AG09309 (cell line): ENCODE results near the gene HIBCH.

Source experiments
- DNase-seq: peaks from one replicate; pipeline ENCODE4 v3.0.0-alpha.2; 2010; ENCODE audit warnings: low read depth
- H3K4me3 ChIP-seq: 2 replicates; pipeline ENCODE4 v1.5.1; 2011; ENCODE audit warnings: mild to moderate bottlenecking, low read depth, low read length, moderate library complexity; ENCODE audit not compliant: control insufficient read depth
- CTCF ChIP-seq: IDR thresholded peaks from 2 replicates; pipeline ENCODE4 v1.5.1; 2011; ENCODE audit warnings: mild to moderate bottlenecking, low read depth, low read length, inconsistent platforms; ENCODE audit not compliant: insufficient read depth, control insufficient read depth; ENCODE audit errors: missing control alignments

The HIBCH gene

GRCh38 chr2:190209559-190209958, 110.1 kb downstream of the HIBCH start:
- DNase-seq: no peak
- no peak overlapping the region for H3K4me3 ChIP-seq
- TF ChIP-seq CTCF: no peak

DNA sequence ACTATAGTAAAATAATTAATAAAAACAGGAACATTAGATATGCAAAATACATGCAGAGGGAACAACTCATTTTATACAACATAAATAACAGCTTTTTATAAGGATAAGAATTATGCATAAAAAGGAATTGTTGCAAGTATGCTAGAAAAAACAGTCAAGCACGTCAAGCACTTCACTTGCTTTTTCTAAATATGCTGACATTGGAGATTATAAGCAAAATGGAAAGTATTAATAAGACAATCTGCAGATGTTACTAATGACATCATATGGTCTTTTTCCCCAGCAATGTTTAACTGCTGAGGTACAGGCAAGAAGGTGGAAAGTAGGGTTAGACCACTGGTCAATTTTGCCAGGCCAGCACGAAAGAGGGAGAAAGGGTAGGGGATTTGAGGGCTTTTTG, 111.7 kb downstream of the HIBCH start:
- no peak overlapping the region for H3K4me3 ChIP-seq
- TF ChIP-seq CTCF: no peak
- no peak for DNase-seq

GRCh38 chr2:190205657-190206056, 114.0 kb downstream of the HIBCH start:
- DNase-seq: peak; percentile 33
- no peak for TF ChIP-seq CTCF
- no peak overlapping the region for H3K4me3 ChIP-seq

GRCh38 chr2:190202604-190203003, 117.0 kb downstream of the HIBCH start:
- no peak for DNase-seq
- H3K4me3 ChIP-seq: no peak overlapping the region
- no peak for TF ChIP-seq CTCF

- no peak for DNase-seq
- TF ChIP-seq CTCF: no peak
Observed at GRCh38 chr2:190202018-190202417, 117.6 kb downstream of the HIBCH start.

GRCh38 chr2:190200603-190201002, 119.0 kb downstream of the HIBCH start:
- no peak for TF ChIP-seq CTCF
- DNase-seq: no peak
- no peak overlapping the region for H3K4me3 ChIP-seq

More at GRCh38 chr2:190202018-190202417, 117.6 kb downstream of the HIBCH start:
- no peak overlapping the region for H3K4me3 ChIP-seq

DNA sequence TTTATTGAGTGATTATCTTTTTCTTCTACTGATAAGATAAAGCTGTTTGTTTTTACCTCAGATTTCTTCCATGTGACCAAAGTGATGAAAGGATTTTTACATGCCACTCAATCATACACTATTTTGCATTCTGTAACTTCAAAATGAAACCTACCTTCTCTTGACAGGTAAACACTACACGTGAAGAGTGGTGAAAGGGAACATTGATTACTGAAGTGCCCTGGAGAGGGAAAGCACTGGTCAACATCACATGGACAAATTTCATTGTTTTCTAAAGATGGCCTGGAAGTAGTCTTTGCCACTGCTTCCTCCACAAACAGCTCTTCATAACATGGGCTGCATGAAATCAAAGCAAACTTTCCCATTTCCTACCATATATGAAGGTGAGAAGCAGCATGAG, 120.1 kb downstream of the HIBCH start:
- no peak for DNase-seq
- no peak overlapping the region for H3K4me3 ChIP-seq
- TF ChIP-seq CTCF: no peak
